CD1c-positive myeloid dendritic cell (primary cell): ENCODE measurements around the gene COL27A1.

Experiments
- DNase-seq: peaks from one replicate; pipeline ENCODE4 v3.0.0-alpha.2; 2016; ENCODE audit errors: extremely low spot score

Gene COL27A1

DNA sequence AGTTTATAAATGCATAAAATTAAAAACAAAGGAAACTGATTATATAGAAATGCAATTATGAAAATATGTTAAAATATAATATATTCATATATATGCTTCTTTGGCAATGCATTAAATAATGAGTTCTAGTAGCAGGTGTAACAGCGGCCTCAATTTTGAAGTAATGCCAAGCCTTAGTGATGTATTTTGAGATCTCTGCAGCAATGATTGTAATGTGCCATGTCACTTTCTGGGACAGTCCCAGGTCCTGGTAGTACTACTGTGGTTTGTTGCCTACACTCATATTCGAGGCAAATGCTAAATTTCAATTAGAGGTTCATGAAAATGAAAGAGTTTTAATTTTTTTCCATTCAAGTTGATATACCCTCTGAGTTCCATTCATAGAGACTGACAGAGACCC, 91.7 kb downstream of the COL27A1 start:
- no peak for DNase-seq

DNA sequence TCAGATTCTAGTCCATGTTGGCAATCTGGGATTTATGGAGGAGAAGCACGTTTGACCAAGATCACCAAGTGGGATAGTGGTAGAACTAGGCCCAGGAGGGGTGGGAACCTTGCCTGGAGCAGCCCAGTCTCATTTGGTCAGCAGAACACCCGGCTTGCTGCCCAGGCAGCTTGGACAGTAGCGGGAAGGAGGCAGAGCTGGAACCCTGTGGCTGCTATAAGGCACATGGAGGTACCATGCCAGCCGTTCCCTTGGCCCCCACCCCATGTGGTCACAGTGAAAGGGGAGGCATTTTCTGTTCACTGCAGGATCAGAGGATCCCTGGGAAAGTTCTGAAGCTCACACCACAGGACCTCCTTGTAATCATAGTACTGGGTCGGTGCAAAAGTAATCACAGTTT, 92.2 kb downstream of the COL27A1 start:
- no peak for DNase-seq

DNA sequence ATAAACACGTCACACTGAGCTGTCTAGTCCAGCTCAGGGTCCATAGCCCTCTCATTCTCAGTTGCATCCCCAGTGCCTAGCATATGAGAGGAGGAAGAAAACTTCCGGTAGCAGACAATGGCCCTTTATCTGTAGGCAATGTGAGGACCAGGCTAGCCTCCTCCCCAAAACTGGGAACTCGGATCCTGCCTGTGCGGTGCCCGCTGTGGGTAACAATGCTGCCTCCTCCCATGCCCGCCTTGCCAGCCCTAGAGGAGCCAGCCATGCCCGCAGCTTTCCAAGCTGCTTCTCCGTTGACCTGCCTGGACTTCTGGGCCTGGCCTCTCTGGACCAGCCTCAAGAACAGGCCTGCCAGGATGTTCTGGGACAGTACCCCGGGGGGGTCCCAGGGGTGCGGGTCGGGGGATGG, 93.0 kb downstream of the COL27A1 start:
- no peak for DNase-seq

DNA sequence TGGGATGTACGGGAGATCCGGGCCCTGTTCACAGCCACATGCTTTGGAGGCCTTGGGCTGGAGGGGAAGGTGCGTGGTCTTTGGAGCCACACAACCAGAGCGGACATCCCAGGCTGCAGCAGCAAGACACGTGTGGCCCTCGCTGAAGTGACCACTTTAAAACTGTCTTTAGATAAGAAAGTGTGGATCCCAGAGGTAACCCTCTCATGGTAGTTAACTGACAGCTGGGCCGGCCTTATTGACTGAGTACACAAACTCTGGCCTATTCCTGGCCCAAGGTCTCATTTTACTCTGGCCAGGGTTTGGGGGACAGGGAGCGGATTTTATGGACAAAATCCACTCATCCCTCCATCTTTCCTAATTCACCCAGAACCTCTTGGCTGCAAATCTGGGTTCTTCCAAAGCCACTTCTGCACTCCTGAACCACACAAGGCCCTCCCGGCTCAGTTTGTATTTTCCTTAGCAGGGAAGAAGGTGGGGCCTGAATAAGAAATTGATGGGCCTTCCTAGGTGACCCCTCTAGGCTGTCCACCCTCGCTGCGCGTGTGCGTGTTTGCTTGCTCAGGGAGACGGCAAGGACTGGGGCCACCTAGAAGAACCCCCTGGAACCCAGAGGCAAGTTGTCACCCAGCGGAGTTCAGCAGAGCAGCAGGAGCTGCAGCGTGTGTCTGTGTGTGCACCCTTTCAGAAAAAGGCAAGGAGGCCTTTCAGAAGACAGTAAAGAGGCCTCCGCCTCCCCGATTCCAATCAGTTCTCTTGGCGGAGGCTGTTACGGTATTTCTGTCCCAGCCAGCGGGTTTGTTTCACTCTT, 94.3 kb downstream of the COL27A1 start:
- DNase-seq, result no peak

DNA sequence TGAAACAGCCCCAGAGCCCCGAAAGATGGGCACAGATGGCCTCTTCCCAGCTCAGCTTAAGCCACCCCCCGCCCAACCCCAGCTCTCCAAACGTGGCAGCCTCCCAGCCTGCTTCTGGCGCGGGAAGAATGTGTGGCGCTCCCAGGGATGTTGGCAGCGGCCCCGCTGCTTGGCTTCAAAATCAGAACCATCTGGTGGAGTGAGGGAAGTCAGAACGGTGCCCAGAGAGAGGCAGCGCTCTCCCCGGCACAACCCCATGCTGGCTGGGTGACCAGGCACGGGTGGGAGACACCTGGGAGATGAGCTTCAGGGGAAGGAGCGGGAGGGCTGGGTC, 94.9 kb downstream of the COL27A1 start:
- no peak for DNase-seq

DNA sequence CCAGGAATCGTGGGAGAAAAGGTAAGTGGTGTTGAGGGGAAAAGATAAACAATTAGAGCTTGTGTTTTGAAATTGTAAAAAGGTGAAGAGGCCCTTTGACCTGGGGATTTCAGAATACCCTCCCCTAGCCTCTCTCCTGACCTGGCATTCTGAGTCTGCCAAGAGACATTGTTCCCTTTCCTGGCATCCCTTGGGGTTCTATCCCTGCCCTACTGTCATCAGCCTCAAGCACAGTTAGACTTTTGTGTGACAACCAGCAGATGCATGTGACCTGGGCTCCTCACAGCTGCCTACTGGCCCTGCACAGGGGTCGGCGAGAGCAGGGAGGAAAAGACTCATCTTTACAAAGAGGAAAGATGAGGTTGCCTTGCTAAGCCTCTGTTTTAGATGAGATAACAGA, 95.3 kb downstream of the COL27A1 start:
- no peak for DNase-seq

DNA sequence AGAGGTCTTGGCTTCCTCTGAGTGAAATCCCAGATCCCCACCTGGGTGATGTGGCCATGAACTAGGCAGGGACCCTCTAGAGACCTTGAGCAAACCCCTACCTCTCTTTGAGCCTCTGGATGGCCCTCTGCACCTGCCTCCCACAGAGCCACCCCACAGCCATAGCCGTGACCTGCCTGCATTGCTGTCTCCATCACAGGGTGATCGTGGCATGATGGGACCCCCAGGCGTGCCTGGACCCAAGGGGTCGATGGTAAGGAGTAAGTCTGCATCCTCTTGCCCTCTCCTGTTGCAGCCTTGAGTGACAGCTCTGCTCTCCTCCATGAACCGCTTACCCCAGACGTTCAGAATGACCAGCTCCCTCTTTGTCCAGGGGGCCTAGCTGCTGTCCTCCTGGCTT, 97.1 kb downstream of the COL27A1 start:
- no peak for DNase-seq

DNA sequence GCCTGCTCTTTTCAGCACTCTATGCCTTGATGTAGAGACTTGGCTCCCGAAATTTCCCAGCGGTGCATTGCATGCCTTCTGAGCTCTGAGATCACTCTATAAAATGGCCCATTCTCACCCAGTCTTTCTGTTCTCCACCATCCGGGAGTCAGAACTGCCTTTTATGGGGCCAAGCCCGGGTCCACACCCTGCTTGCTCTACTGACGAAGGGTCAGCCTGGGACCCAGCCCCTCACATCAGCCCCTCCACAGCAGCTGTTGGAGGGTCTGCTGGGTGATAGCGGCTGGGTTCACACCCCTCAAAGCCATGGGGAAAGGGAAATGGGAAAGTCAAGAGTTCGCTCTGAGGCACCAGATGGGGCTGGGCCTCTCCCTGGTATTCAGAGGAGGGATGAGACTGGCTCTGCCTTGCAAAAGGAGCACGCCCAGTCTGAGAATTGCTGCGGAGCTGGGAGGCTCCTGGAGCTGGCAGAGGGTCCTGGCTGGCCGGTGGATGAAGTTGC, 101.5 kb downstream of the COL27A1 start:
- no peak for DNase-seq

DNA sequence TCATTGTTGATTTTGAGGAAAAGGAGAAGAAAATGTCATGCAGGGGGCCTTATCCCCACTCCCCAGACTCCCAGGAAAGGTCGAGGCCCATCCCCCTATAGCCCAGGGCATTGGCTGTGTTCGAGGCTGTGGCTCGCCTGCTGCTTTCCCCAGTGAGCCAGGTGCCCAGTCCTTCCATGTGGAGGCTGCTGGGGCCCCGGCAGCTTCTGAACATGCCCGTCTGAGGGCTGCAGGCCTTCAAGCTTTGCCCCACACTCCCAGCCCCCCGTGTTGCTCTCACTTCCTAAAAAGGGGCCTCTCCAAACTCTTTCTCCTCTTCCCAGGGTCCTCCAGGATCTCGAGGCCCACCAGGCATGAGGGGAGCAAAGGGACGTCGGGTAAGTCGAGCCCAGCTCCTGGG, 102.9 kb downstream of the COL27A1 start:
- DNase-seq, result no peak

DNA sequence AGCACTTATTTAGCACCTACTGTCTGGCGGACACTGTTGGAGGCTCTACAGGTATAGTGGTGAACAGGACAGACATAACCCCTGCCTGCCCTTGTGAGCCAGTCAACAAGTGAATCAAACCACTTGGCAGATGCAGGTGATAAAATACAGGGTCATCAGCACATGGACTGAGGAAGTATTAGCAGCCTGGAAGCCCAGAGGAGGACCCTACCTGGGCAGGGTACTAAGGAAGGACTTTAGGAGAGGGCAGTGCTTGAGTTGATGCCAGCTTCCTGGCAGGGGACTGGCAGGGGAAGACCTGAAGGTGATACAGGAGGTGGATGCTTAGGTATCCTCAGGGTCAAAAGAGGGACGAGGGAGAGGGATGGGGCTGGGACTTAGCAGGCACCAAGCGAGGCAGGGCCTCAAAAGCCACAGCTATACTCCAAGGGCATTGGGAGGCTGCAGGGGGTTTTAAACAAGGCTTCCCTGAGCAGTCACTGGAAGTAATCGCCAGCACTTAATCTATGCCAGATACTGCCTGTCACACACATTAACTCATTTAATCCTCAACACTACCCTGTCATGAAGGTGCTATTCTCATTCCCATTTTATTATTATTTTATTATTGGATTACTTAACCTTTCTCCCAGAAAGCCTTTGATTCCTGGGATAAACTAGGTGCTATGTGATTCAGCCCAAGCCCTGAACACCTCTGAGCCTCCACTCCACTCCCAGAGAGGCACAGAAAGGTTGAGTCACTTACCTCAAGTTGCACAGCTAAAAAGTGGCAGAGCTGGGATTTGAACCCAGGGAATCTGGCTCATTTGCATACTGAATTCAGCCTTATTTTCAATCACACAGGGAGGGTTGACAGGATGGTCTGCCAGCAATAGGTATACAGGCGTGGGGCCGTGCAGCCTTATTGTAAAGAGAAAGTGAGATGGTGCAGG, 103.8 kb downstream of the COL27A1 start:
- no peak for DNase-seq

DNA sequence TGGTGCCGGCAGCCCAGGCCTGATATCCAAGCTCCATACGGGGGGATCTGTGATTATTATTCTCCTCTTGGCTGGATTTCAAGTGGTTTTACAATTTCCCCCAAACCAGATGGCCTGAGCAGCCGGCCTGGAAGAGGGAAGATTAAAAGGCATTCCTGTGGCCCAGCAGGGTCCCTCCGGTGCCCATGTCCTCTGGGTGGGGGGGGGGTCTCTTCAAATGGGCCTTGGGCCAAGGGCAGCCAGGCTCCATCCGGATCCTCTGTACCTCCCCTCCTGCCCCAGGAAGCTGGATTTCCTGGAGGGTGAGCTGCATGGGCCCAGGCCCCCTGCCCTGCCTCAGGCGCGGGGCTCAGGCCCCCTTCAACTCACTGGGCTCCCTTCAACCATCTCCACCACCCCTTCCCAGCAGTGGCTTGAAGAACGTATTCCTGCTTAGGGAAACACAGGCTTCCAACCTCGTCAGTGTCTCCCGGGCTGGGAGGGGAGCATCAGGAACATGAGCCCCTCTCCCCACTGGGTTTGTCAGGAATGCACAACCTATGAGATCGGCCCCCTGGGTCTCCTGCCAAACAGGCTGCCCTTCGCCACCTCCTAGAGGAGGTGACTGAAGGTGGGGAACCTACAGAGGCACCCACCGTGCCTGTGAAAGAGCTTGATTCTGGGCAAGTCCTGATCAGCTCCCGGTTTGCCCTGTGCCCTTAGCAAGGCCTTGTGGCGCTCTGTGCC, 104.6 kb downstream of the COL27A1 start:
- DNase-seq, result no peak

DNA sequence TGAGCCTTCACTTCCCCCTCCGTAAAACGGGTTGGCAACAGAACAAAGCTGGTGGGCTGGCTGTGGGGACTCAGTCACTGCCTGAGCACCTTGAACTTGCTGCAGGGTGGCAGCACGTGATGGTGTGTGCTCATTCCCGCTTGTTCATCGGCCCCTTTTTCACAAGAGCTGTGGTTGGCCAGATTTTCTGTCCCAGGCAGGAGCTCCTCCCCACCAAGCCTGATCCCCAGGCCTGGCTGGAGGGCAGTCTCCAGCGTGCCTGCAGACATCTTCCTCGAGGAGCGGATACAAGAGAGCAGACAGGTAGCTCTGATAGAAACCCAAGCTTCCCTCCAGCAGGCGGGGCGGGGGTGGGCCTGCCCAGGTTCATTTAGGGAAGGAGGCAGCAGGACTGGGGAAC, 105.7 kb downstream of the COL27A1 start:
- no peak for DNase-seq

DNA sequence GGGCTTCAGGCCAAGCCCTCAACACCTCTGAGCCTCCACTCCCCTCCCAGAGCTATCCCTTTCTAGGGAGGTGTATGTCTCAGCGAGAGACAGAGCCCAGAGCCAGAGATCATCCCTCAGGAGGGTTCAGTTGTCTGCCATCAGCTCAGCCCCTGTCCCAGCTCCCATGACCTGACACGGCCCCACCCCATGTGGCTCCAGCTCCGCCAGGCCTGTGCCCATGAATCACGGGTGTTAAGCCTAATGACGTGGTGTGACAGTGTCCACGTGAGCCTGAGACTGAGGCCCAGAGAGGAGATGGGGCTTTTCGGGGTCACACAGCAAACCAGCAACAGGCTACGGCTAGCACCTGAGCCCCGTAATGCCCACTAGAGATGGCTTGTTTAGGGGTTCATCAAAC, 106.7 kb downstream of the COL27A1 start:
- DNase-seq, result no peak

DNA sequence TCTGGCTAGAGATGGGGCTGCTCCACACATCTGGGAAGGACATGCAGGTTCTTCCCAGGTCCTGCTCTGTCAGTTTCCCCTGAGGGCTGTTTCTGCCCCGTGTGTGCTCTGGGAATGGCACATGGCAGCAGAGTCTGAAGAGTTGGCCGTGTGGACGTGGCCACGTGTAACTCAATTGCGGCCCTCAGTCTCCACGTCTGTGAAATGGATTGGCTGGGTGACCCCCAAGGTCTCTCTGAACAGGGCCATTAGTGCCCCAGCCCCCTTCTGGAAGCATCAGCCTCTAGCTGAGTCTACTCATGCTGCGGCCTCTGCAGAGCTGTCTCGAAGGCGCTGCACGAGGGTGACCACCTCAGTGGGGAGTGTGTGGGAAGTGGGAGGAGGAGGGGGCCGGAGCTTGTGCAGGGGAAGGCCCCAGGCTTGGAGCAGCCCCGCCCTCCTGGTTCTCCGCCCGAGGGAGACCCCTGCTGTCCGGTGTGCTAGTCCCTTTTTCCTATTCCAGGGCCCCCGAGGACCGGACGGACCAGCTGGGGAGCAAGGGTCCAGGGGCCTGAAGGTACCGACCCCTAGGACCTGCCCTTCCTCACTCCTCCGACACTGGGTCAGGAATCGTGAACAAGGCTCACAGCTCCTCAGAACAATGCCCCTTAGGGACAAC, 108.6 kb downstream of the COL27A1 start:
- DNase-seq, result no peak

DNA sequence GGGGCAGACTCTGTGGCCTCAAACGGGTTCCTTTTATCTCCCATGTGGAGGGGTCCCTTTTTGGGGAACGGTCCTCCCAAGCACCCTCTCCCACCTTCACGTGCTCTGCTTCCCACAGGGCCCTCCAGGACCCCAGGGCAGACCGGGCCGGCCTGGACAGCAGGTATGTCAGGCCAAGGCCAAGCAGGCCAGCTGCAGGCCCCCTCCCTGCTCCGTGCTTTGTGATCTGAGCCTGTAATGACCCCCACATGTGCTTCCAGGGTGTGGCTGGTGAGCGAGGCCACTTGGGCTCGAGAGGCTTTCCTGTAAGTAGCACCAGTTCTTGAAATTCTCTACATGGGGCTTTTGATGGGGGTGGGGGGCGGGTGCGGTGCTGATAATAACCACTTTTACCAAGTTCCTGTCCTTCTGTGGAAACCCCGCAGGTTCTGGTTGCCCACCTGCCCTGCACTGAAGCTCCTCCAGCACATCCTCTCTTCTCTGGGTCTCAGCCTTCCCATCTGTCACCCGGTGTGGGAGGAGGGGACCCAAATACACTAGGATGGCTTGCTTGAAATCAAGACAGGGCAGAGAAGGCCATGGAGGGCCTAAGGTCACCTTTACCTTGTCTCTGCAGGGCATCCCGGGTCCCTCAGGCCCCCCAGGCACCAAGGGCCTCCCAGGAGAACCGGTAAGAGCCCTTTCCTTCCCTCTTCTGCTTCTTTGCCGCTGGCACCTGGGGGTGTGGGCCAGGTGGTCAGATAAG, 109.6 kb downstream of the COL27A1 start:
- DNase-seq, result no peak

DNA sequence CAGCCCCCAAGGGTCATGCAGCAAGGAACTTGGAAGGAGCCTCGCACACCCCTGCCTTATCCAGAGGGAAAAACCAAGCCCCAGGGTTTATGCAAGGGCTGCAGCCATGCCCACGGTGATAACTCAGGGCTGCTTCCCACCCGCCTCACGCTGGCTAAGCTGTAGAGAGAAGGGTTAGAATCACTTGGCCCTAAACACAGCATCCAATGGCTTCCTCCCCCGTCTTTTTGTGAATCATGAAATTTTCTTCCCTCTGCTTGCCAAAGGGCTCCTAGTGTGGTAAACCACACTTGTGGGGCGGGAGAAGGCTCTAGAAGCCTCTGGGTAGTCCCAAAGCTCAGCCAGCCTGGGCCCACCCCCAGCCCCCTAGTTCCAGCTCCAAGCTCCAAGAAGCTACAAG, 111.6 kb downstream of the COL27A1 start:
- no peak for DNase-seq

DNA sequence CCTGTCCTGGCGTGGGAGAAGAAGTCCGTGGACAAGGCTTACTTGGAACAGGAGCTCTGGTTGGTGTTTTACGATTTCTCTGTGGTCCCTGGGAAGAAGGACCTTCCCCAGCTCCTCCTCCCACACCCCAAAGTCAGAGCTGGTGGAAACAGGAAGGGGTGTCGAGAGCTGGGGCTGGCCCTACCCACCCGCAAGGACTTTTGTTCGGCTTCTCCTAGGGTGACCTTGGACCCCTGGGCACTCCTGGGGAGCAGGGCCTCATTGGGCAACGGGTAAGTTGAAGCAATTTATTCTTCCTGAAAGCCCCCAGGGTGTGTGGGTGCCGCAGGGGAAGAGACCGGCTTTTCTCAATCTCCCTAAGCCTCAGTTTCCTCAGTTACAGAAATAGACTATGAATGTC, 113.7 kb downstream of the COL27A1 start:
- DNase-seq, result no peak

DNA sequence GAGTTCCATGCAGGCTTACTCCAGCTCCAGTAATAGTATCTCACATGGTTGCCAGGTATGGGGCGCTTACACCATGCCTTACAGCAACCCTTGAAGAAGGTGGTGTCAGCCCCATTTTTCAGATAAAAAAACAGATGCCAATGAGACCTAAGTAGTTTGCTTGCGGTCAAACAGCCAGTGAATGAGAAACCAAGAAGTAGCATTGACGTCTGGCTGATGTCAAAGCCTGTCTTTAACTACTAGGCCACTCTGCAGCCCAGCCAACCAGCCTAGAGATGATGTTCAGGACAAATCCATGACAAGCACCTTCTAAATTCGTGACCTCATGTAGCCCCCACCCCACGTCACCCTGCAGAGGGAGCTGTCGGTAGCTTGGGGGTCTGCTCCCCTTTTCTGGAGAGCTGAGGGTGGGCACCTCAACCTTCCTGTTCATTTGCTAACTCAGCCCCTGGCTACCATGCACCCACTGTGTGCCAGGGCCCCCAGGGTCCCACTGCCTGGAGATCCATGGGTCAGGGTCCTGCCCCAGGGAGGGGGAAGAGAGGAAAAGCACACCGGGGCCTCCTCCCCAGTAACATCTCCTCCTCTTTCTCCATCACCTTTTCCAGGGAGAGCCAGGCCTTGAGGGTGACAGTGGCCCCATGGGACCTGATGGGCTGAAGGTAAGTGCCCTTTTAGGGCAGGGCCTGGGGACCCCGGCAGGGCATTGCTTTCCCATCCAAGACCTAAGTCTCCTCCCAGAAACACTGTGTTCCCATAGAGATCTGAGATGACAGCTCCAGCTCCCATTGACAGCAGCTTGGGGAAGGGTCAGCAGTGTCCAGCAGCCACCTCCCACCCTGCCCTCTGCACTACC, 115.0 kb downstream of the COL27A1 start:
- no peak for DNase-seq

DNA sequence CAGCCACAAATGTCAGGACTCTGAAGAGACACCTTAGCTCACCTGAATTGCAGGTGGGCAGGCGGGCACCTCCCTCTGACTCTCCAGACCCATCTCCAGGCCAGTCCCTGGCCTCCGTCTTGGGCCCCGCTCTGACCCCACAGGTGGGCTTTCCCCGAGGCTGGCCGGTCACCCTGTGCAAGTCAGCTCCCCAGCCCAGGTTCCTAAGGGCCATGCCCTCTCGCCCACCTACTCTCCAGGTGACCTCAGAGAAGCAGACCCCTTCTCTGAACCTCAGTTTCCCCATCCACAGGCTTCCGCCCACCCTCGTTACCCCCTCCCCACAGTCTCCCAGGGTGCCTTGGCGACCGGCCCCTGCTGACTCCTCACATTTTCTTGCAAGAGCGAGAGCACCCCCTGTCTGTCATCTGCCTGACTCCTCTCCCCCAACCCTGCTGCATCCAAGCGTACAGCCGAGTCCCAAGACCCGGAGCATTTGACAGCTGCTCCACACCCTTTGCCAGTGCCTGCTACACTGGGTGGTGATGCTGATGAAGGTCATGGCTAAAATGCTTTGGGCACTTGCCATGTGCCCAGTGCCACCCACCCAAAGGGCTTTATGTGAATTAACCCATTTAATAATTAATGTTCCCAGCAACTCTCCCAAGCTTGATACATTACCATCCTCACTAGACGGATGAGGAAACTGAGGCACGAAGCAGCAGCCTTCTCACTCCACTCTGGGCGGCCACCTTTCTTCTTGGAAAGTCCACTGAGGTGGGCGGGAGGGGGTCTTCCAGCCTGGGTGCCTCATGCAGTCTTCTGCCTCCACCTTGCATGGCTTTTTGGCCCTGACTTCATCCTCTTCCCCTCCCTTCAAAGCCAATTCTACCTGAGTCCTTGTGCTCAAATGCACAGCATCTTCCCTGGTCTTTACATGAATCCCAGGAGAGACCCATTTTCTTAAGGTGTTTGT, 116.5 kb downstream of the COL27A1 start:
- peak; percentile 29 for DNase-seq
